Kidney (tissue), 14 donors: ENCODE measurements around the gene PLCB2. TPM values are rescaled to one million over a fixed set of nuclear protein-coding genes. Genes with fewer than 3 reads are reported as not detected.
A peak's percentile ranks its signal among the peaks of the same experiment; 100 is the strongest.

Experiments
- DNase-seq, 5 donors: peaks; one replicate each; pipeline ENCODE4 v3.0.0-alpha.2; 2013 to 2020
- FAIRE-seq: peaks from 2 replicates; lab custom pipeline; 2012; peaks lifted over from hg19 to GRCh38; lab: Jason Lieb, UNC
- H3K27ac ChIP-seq, 2 donors: one replicate each; pipeline ENCODE4 v1.7.0; 2013; ENCODE audit warnings: low read depth in 2 of 2, low read length in 2 of 2, inconsistent platforms in 1 of 2
- H3K27me3 ChIP-seq: one replicate; pipeline ENCODE4 v1.7.1; 2013; ENCODE audit warnings: low read length, inconsistent platforms; ENCODE audit not compliant: control insufficient read depth, insufficient read depth
- H3K36me3 ChIP-seq, 3 donors: one replicate each; pipeline versions ENCODE4 v1.7.0 to v1.7.1; 2013; ENCODE audit warnings: low read length in 3 of 3, control low read depth in 1 of 3, inconsistent platforms in 1 of 3; ENCODE audit not compliant: insufficient read depth in 3 of 3, control insufficient read depth in 2 of 3
- H3K4me1 ChIP-seq, 3 donors: one replicate each; pipeline versions ENCODE4 v1.7.0 to v1.7.1; 2013; ENCODE audit warnings: low read length in 3 of 3, inconsistent platforms in 1 of 3, low read depth in 1 of 3; ENCODE audit not compliant: control insufficient read depth in 2 of 3, insufficient read depth in 2 of 3
- H3K4me3 ChIP-seq, 3 donors: one replicate each; pipeline versions ENCODE4 v1.7.0 to v1.8.1; 2013; ENCODE audit warnings: low read length in 3 of 3, control low read depth in 1 of 3, inconsistent platforms in 1 of 3
- H3K9ac ChIP-seq, 3 donors: one replicate each; pipeline versions ENCODE4 v1.7.0 to v1.7.1; 2013; ENCODE audit warnings: low read length in 3 of 3, control low read depth in 1 of 3, inconsistent platforms in 1 of 3
- H3K9me3 ChIP-seq, 3 donors: one replicate each; pipeline versions ENCODE4 v1.7.0 to v1.7.1; 2013; ENCODE audit warnings: low read length in 3 of 3, control low read depth in 1 of 3, inconsistent platforms in 1 of 3; ENCODE audit not compliant: control insufficient read depth in 2 of 3, insufficient read depth in 1 of 3
- CTCF ChIP-seq: IDR thresholded peaks from 3 replicates; pipeline ENCODE4 v1.5.1; 2012; ENCODE audit warnings: mild to moderate bottlenecking, moderate library complexity, borderline replicate concordance; ENCODE audit not compliant: insufficient read depth; ENCODE audit errors: extremely low read depth
- intact Hi-C: fragments of 100-400 bp; cut with DNase I; formaldehyde crosslinking; loops from one replicate; pipeline ENCODE4 v1.11.1; 2022
- polyA plus RNA-seq: library from polyadenylated mRNA; stranded (reverse); fragments of 350-450 nt; fragmentation: Illumina TruSeq; extraction: RNeasy Lipid Tissue Mini Kit (QIAGEN cat#74804); gene quantifications from one replicate; pipeline ENCODE4 v1.2.3, GENCODE V29; 2014; ENCODE audit warnings: low read depth, low replicate concordance; ENCODE audit not compliant: insufficient read depth
- total RNA-seq: library from RNA; stranded (reverse); fragmentation: NEBNext Ultra II Directional; extraction: Animal tissue kit (Norgen Biotek cat#: 25700); gene quantifications from one replicate; pipeline ENCODE4 v1.2.1, GENCODE V29; 2021
- donor health status: control.
- donor health status: control.
- donor health status: control.
- donor health status: control.
- donor health status: control.
- donor health status: DM: yes; HTN: yes; CAD: no.
- donor health status: Normal renal cell carcinoma (clear cell type).

The PLCB2 gene
- total and polyA plus RNA-seq, 2 donors from 2014 or later: 4.4 to 37.2 TPM

GRCh38 chr15:40282869-40283614 lies 24.7 kb downstream of the PLCB2 start, which contains the start of gene ANKRD63:
Gene ANKRD63, minus strand, starts transcription at chr15:40283064. Its CDS starts 478 bp downstream, at chr15:40282586.
- H3K9ac ChIP-seq: no peak within 1 kb of the TSS
- H3K27me3 ChIP-seq: peaks cover 27% of the 10 kb centered on the region
- no peaks in the 10 kb centered on the region for H3K9me3 ChIP-seq
- no peak within 1 kb of the TSS for H3K27ac ChIP-seq
- DNase-seq: peak in 1 of 5 donors; percentile 64
- no peaks in the 10 kb centered on the region for H3K36me3 ChIP-seq
- FAIRE-seq: no peak
- peak within 1 kb of the TSS in 2 of 3 donors; percentile 9 to 46 for H3K4me3 ChIP-seq
- peaks cover 0 to 11% (median 0%) of the 10 kb centered on the region in 3 donors for H3K4me1 ChIP-seq
- TF ChIP-seq CTCF: no peak
- intact Hi-C loops: no loop called here

GRCh38 chr15:40282147-40282868 lies 25.4 kb downstream of the PLCB2 start:
- Histone ChIP-seq H3K9me3 (no peaks in the 10 kb centered on the region), H3K27ac (no peak overlapping the region), H3K4me3 (peak overlapping the region in 2 of 3 donors; percentile 9 to 46), H3K36me3 (no peaks in the 10 kb centered on the region), H3K27me3 (peaks cover 27% of the 10 kb centered on the region), H3K9ac (no peak overlapping the region), H3K4me1 (peaks cover 0 to 11% (median 0%) of the 10 kb centered on the region in 3 donors)
- no peak for FAIRE-seq
- peak in 4 of 5 donors; percentile 60 to 75 (median 66) for DNase-seq
- peak; percentile 20 for TF ChIP-seq CTCF
- intact Hi-C loops: no loop called here

GRCh38 chr15:40281801-40282146 lies 26.0 kb downstream of the PLCB2 start:
- no peaks in the 10 kb centered on the region for H3K36me3 ChIP-seq
- DNase-seq: no peak
- TF ChIP-seq CTCF: no peak
- H3K4me3 ChIP-seq: no peak overlapping the region
- peaks cover 27% of the 10 kb centered on the region for H3K27me3 ChIP-seq
- FAIRE-seq: no peak
- H3K4me1 ChIP-seq: peaks cover 0 to 11% (median 0%) of the 10 kb centered on the region in 3 donors
- intact Hi-C loops: no loop called here
- H3K9ac ChIP-seq: no peak overlapping the region
- H3K9me3 ChIP-seq: no peaks in the 10 kb centered on the region
- no peak overlapping the region for H3K27ac ChIP-seq
